HG03060 (cell line): ENCODE data around the gene ARHGEF3.
"Not testable (repeated sequence)": the region's sequence is repeated elsewhere in the genome, so short reads cannot be mapped to it uniquely, and the experiment has no call there.

Experiments used
- ATAC-seq: cut with Tn5 transposase; IDR thresholded peaks from one replicate; pipeline ENCODE4 v1.9.1; 2021; ENCODE audit warnings: low read depth, moderate number of reproducible peaks; ENCODE audit not compliant: unreplicated experiment

Gene ARHGEF3

GRCh38 chr3:56748663-56749231, 53.0 kb downstream of the ARHGEF3 start:
- no peak for ATAC-seq

- ATAC-seq, result no peak
Measured at GRCh38 chr3:56747150-56747549, 54.6 kb downstream of the ARHGEF3 start.

GRCh38 chr3:56744016-56744415, 57.7 kb downstream of the ARHGEF3 start:
- no peak for ATAC-seq

GRCh38 chr3:56742887-56743286, 58.9 kb downstream of the ARHGEF3 start:
- ATAC-seq, result no peak

GRCh38 chr3:56739036-56739435, 62.7 kb downstream of the ARHGEF3 start:
- no peak for ATAC-seq

- no peak for ATAC-seq
Measured at GRCh38 chr3:56737006-56737405, 64.7 kb downstream of the ARHGEF3 start.

- ATAC-seq, result no peak
Measured at GRCh38 chr3:56732109-56732508, 69.6 kb downstream of the ARHGEF3 start.

GRCh38 chr3:56725175-56725574, 76.6 kb downstream of the ARHGEF3 start:
- peak; percentile 83 for ATAC-seq

- no peak for ATAC-seq
Measured at GRCh38 chr3:56724676-56725075, 77.1 kb downstream of the ARHGEF3 start.

GRCh38 chr3:56720849-56721248, 80.9 kb downstream of the ARHGEF3 start:
- no peak for ATAC-seq

- not testable (repeated sequence) for ATAC-seq
Measured at GRCh38 chr3:56718809-56719208, 82.9 kb downstream of the ARHGEF3 start.

- ATAC-seq, result no peak
Measured at GRCh38 chr3:56711344-56711743, 90.4 kb downstream of the ARHGEF3 start.

GRCh38 chr3:56707412-56707811, 94.3 kb downstream of the ARHGEF3 start:
- ATAC-seq, result not testable (repeated sequence)

GRCh38 chr3:56706629-56707028, 95.1 kb downstream of the ARHGEF3 start:
- no peak for ATAC-seq

- ATAC-seq, result no peak
Measured at GRCh38 chr3:56704706-56705105, 97.0 kb downstream of the ARHGEF3 start.

GRCh38 chr3:56702490-56703315, 99.0 kb downstream of the ARHGEF3 start:
- no peak for ATAC-seq

- ATAC-seq, result no peak
Measured at GRCh38 chr3:56700151-56700550, 101.6 kb downstream of the ARHGEF3 start.

GRCh38 chr3:56694867-56695683, 106.7 kb downstream of the ARHGEF3 start:
- no peak for ATAC-seq

- no peak for ATAC-seq
Measured at GRCh38 chr3:56693750-56694149, 108.0 kb downstream of the ARHGEF3 start.

GRCh38 chr3:56692520-56693433, 109.0 kb downstream of the ARHGEF3 start:
- ATAC-seq, result not testable (repeated sequence)
